IMR-90 (cell line): ENCODE measurements around the gene GNE.

Source experiments
- FOS ChIP-seq: fragments of 150-350 bp; IDR thresholded peaks from 2 replicates; pipeline ENCODE4 v1.6.1; 2016; ENCODE audit warnings: low read depth, low read length
- MAZ ChIP-seq: IDR thresholded peaks from 2 replicates; pipeline ENCODE4 v1.6.1; 2012; ENCODE audit warnings: low read depth, mild to moderate bottlenecking, low read length, improper control_type of control experiment, moderate library complexity, borderline replicate concordance
- MXI1 ChIP-seq: IDR thresholded peaks from 2 replicates; pipeline ENCODE4 v1.6.1; 2012; ENCODE audit warnings: low read depth, mild to moderate bottlenecking, low read length, moderate library complexity, borderline replicate concordance
- POLR2A ChIP-seq: IDR thresholded peaks from 2 replicates; pipeline ENCODE4 v1.6.1; 2012; ENCODE audit warnings: mild to moderate bottlenecking, low read depth, low read length
- TF ChIP-seq, protein P1 (sequence below): conservative IDR thresholded peaks from 2 replicates; pipeline ENCODE4 v1.5.1; 2012; ENCODE audit warnings: mild to moderate bottlenecking, low read depth, low read length, improper control_type of control experiment

DNA sequence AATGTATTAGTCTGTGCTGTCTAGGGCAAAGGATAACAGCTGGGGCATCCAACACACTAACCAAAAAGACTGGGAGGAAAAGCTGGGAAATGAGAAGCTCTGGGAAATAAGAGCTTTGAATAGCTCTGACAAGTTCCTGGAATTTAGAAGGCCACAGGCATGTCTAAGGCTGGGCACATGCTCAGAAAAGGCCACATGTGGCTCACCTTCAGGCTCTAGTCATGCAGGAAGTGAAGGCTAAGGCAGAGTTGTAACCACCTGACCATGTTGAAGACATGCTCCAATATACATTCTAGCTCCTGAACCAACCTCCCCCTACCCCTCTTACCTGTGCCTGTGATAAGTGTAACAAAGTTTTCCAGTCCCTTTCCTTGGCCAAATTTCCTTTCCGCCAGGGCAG lies 35.8 kb downstream of the GNE start:
- TF ChIP-seq, protein P1, sequence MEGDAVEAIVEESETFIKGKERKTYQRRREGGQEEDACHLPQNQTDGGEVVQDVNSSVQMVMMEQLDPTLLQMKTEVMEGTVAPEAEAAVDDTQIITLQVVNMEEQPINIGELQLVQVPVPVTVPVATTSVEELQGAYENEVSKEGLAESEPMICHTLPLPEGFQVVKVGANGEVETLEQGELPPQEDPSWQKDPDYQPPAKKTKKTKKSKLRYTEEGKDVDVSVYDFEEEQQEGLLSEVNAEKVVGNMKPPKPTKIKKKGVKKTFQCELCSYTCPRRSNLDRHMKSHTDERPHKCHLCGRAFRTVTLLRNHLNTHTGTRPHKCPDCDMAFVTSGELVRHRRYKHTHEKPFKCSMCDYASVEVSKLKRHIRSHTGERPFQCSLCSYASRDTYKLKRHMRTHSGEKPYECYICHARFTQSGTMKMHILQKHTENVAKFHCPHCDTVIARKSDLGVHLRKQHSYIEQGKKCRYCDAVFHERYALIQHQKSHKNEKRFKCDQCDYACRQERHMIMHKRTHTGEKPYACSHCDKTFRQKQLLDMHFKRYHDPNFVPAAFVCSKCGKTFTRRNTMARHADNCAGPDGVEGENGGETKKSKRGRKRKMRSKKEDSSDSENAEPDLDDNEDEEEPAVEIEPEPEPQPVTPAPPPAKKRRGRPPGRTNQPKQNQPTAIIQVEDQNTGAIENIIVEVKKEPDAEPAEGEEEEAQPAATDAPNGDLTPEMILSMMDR: no peak
- TF ChIP-seq POLR2A (no peak), FOS (no peak), MXI1 (no peak), MAZ (no peak)
